Esophagus squamous epithelium (tissue), 5 donors: ENCODE measurements around the gene ATG9B. TPM values are rescaled to one million over a fixed set of nuclear protein-coding genes. Genes with fewer than 3 reads are reported as not detected.

ENCODE experiments used
- DNase-seq: peaks from one replicate; lab custom pipeline; 2025; lab: John Stamatoyannopoulos, UW
- H3K27ac ChIP-seq, 4 donors: fragments of 200-600 bp; sonication (generic); one replicate each; pipeline ENCODE4 v1.5.1; 2016 to 2019; ENCODE audit warnings: mild to moderate bottlenecking in 1 of 4
- H3K27me3 ChIP-seq, 4 donors: fragments of 200-600 bp; sonication (generic); 1 replicate in 3 of 4; 2 replicates in 1 of 4; pipeline versions ENCODE4 v1.5.1 to v1.6.0; 2017 to 2021; ENCODE audit warnings: antibody characterized with exemption in 1 of 4
- H3K36me3 ChIP-seq, 3 donors: fragments of 200-600 bp; sonication (generic); one replicate each; pipeline ENCODE4 v1.5.1; 2016 to 2019
- H3K4me1 ChIP-seq, 3 donors: fragments of 200-600 bp; sonication (generic); one replicate each; pipeline ENCODE4 v1.5.1; 2017 to 2019
- H3K4me3 ChIP-seq, 4 donors: fragments of 200-600 bp; sonication (generic); 1 replicate in 3 of 4; 2 replicates in 1 of 4; pipeline ENCODE4 v1.5.1; 2016 to 2019; ENCODE audit warnings: mild to moderate bottlenecking in 2 of 4, moderate library complexity in 1 of 4
- H3K9me3 ChIP-seq, 3 donors: fragments of 200-600 bp; sonication (generic); one replicate each; pipeline ENCODE4 v1.5.1; 2016 to 2019
- CTCF ChIP-seq, 6 experiments: fragments of 450-650 bp in 4 of 6; fragments of 200-600 bp in 2 of 6; sonication (generic) in 2 of 6; IDR thresholded peaks; one replicate each; pipeline ENCODE4 v1.5.1; 2016 to 2019; ENCODE audit warnings: antibody characterized with exemption in 6 of 6, mild to moderate bottlenecking in 4 of 6, moderate library complexity in 4 of 6
- POLR2A ChIP-seq, 4 donors: fragments of 450-650 bp; IDR thresholded peaks; one replicate each; pipeline ENCODE4 v1.6.1; 2017; ENCODE audit warnings: antibody characterized with exemption in 4 of 4, mild to moderate bottlenecking in 4 of 4, moderate library complexity in 3 of 4
- WGBS, 2 donors: methylation state at CpG; one replicate each; pipeline ENCODE4 v1.1.5; 2018; 5-methylcytosine and 5-hydroxymethylcytosine counted together
- intact Hi-C: fragments of 100-400 bp; cut with DNase I; formaldehyde crosslinking; loops from one replicate; pipeline ENCODE4 v1.15.0; 2022
- total RNA-seq, 4 donors: library from RNA; depleted of rRNA; stranded (reverse); fragments of >200 nt; gene quantifications; one replicate each; pipeline ENCODE4 v1.1.0, GENCODE V29; 2016
- donor health status: DM: yes; HTN: yes; CAD: no.

The ATG9B gene
- total RNA-seq, 4 donors from 2014 or later: 1.5 to 45.2 (median 12.8) TPM

- H3K36me3 ChIP-seq: peaks cover 38 to 100% (median 80%) of the 10 kb centered on the region in 3 donors
- H3K4me3 ChIP-seq: no peak overlapping the region
- no peaks in the 10 kb centered on the region for H3K4me1 ChIP-seq
- TF ChIP-seq POLR2A (IDR thresholded peaks at IDR 0.05): no peak
- TF ChIP-seq CTCF (IDR thresholded peaks at IDR 0.05): no peak
- DNase-seq: no peak
- WGBS, 2 donors: no CpG with 5 or more reads among the region's 17 CpGs
- H3K27ac ChIP-seq: no peak overlapping the region
- H3K27me3 ChIP-seq: no peaks in the 10 kb centered on the region
- intact Hi-C loops: no loop called here
- no peaks in the 10 kb centered on the region for H3K9me3 ChIP-seq
These were observed 45.7 kb upstream of the ATG9B start for GRCh38 chr7:151069841-151070573.

GRCh38 chr7:151068069-151068773 lies 43.9 kb upstream of the ATG9B start:
- TF ChIP-seq POLR2A (IDR thresholded peaks at IDR 0.05) (no peak), CTCF (IDR thresholded peaks at IDR 0.05) (no peak)
- intact Hi-C loops: no loop called here
- Histone ChIP-seq H3K9me3 (no peaks in the 10 kb centered on the region), H3K27me3 (no peaks in the 10 kb centered on the region), H3K4me3 (no peak overlapping the region), H3K4me1 (peaks cover 0 to 9% (median 1%) of the 10 kb centered on the region in 3 donors), H3K27ac (no peak overlapping the region), H3K36me3 (peaks cover 35 to 100% (median 83%) of the 10 kb centered on the region in 3 donors)
- 87 to 89% methylated on average over 8 to 10 of the region's 12 CpGs for WGBS, 2 donors
- no peak for DNase-seq

- H3K27me3 ChIP-seq: no peaks in the 10 kb centered on the region
- H3K36me3 ChIP-seq: peaks cover 26 to 95% (median 71%) of the 10 kb centered on the region in 3 donors
- DNase-seq: no peak
- 93% methylated on average over 16 of the region's 39 CpGs for WGBS, 2 donors
- no peak overlapping the region for H3K27ac ChIP-seq
- H3K4me1 ChIP-seq: peaks cover 14 to 27% (median 19%) of the 10 kb centered on the region in 3 donors
- no peaks in the 10 kb centered on the region for H3K9me3 ChIP-seq
- no peak for TF ChIP-seq CTCF (IDR thresholded peaks at IDR 0.05)
- no peak for TF ChIP-seq POLR2A (IDR thresholded peaks at IDR 0.05)
- H3K4me3 ChIP-seq: no peak overlapping the region
- intact Hi-C loops: no loop called here
These were observed 42.1 kb upstream of the ATG9B start for GRCh38 chr7:151066273-151066974.

GRCh38 chr7:151065516-151065915 lies 41.2 kb upstream of the ATG9B start:
- 86 to 97% methylated on average over 11 to 14 of the region's 14 CpGs for WGBS, 2 donors
- H3K4me3 ChIP-seq: no peak overlapping the region
- TF ChIP-seq CTCF (IDR thresholded peaks at IDR 0.05): no peak
- TF ChIP-seq POLR2A (IDR thresholded peaks at IDR 0.05): no peak
- no peaks in the 10 kb centered on the region for H3K9me3 ChIP-seq
- no peak overlapping the region for H3K27ac ChIP-seq
- no peak for DNase-seq
- peaks cover 17 to 86% (median 62%) of the 10 kb centered on the region in 3 donors for H3K36me3 ChIP-seq
- H3K4me1 ChIP-seq: peaks cover 23 to 36% (median 29%) of the 10 kb centered on the region in 3 donors
- intact Hi-C loops: no loop called here
- H3K27me3 ChIP-seq: no peaks in the 10 kb centered on the region
